Fibroblast of lung (primary cell): ENCODE data around the gene SSH2. TPM values are rescaled to one million over a fixed set of nuclear protein-coding genes. Genes with fewer than 3 reads are reported as not detected.

Source experiments
- DNase-seq, 2 donors: peaks; one replicate each; pipeline versions ENCODE4 v3.0.0 to v3.0.0-alpha.2; 2010; ENCODE audit warnings: low read depth in 2 of 2
- H2AFZ ChIP-seq: 2 replicates; pipeline ENCODE4 v1.5.1; 2012; ENCODE audit warnings: low read length, control low read depth, inconsistent platforms
- H3K27ac ChIP-seq: 2 replicates; pipeline ENCODE4 v1.5.1; 2011; ENCODE audit warnings: low read length, control low read depth; ENCODE audit not compliant: insufficient read depth
- H3K27me3 ChIP-seq: 2 replicates; pipeline ENCODE4 v1.5.1; 2011; ENCODE audit warnings: mild to moderate bottlenecking, low read length; ENCODE audit not compliant: control insufficient read depth, insufficient read depth
- H3K36me3 ChIP-seq: 2 replicates; pipeline ENCODE4 v1.5.1; 2011; ENCODE audit warnings: low read length; ENCODE audit not compliant: control insufficient read depth, insufficient read depth
- H3K4me1 ChIP-seq: 2 replicates; pipeline ENCODE4 v1.5.1; 2011; ENCODE audit warnings: low read length; ENCODE audit not compliant: control insufficient read depth, insufficient read depth; ENCODE audit errors: extremely low read depth
- H3K4me2 ChIP-seq: 2 replicates; pipeline ENCODE4 v1.5.1; 2011; ENCODE audit warnings: low read length, control low read depth; ENCODE audit not compliant: insufficient read depth; ENCODE audit errors: extremely low read depth
- H3K4me3 ChIP-seq, 4 experiments: fragments of 200-600 bp in 1 of 4; sonication (generic) in 1 of 4; replicated peaks in 1 of 4; 2 replicates each; pipeline ENCODE4 v1.5.1; 2011 to 2016; ENCODE audit warnings: low read length in 4 of 4, low read depth in 3 of 4, mild to moderate bottlenecking in 3 of 4, control low read depth in 2 of 4, inconsistent platforms in 1 of 4, mixed read lengths in 1 of 4; ENCODE audit not compliant: insufficient read depth in 1 of 4; ENCODE audit errors: control extremely low read depth in 1 of 4
- H3K79me2 ChIP-seq: 2 replicates; pipeline ENCODE4 v1.5.1; 2012; ENCODE audit warnings: mild to moderate bottlenecking, low read length, inconsistent platforms; ENCODE audit not compliant: control insufficient read depth, insufficient read depth
- H3K9ac ChIP-seq: 2 replicates; pipeline ENCODE4 v1.5.1; 2011; ENCODE audit warnings: mild to moderate bottlenecking, low read length, control low read depth; ENCODE audit not compliant: insufficient read depth
- H3K9me3 ChIP-seq: 2 replicates; pipeline ENCODE4 v1.5.1; 2012; ENCODE audit warnings: low read depth, low read length; ENCODE audit not compliant: control insufficient read depth, insufficient read depth
- H4K20me1 ChIP-seq: 2 replicates; pipeline ENCODE4 v1.5.1; 2011; ENCODE audit warnings: low read length; ENCODE audit not compliant: control insufficient read depth, insufficient read depth; ENCODE audit errors: extremely low read depth
- EZH2 ChIP-seq: IDR thresholded peaks from 2 replicates; pipeline ENCODE4 v1.5.1; 2012; ENCODE audit warnings: low read length, control low read depth, mild to moderate bottlenecking; ENCODE audit errors: missing control alignments
- polyA plus RNA-seq, 2 donors: library from polyadenylated mRNA; depleted of rRNA in 1 of 2; stranded (reverse) in 1 of 2; unstranded in 1 of 2; fragments of >200 nt; gene quantifications; 2 replicates each; pipeline ENCODE4 v1.2.1, GENCODE V29; 2011 to 2012; ENCODE audit warnings: missing spikeins in 1 of 2
- total RNA-seq: library from RNA; depleted of rRNA; stranded (reverse); fragments of >200 nt; gene quantifications from 2 replicates; pipeline ENCODE4 v1.2.1, GENCODE V29; 2014
- TF ChIP-seq, protein P1 (sequence below), 2 donors: IDR thresholded peaks in 1 of 2; conservative IDR thresholded peaks in 1 of 2; 1 replicate in 1 of 2; 2 replicates in 1 of 2; pipeline ENCODE4 v1.5.1; 2011 to 2012; ENCODE audit warnings: low read length in 2 of 2, control low read depth in 1 of 2, inconsistent platforms in 1 of 2, low read depth in 1 of 2, mild to moderate bottlenecking in 1 of 2

SSH2 gene
- total and polyA plus RNA-seq, 2 donors (not counting 1 experiment from before 2014, with no cell fraction given), result 21.0 to 30.2 TPM

DNA sequence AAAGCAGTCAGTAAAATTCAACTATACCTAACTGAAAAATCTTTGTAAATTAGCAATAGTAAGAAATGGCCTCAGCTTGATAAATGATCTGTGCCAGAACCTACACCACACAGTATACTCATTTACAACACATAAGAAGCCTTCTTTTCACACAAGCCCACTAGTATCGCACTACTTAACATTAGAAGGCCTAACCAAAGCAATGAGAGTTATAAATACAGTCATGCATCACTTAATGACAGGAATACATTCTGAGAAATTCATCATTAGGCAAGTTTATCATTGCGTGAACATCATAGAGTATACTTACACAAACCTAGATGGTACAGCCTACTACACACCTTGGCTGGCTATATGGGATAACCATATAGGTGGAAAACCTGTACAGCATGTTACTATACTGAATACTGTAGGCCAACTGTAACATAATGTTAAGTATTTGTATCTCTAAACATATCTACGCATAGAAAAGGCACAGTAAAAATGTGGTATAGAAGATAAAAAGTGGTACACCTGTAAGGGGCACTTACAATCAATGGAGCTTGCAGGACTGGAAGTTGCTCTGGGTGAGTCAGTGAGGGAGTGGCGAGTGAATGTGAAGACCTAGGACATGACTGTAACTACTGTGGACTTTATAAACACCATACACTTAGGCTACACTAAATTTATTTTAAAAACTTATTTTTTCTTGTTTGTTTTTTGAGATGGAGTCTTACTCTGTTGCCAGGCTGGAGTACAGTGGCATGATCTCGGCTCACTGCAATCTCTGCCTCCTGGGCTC, 180.8 kb downstream of the SSH2 start:
- H3K79me2 ChIP-seq, result no peaks in the 10 kb centered on the region
- H2AFZ ChIP-seq, result no peak overlapping the region
- no peaks in the 10 kb centered on the region for H4K20me1 ChIP-seq
- TF ChIP-seq, protein P1, sequence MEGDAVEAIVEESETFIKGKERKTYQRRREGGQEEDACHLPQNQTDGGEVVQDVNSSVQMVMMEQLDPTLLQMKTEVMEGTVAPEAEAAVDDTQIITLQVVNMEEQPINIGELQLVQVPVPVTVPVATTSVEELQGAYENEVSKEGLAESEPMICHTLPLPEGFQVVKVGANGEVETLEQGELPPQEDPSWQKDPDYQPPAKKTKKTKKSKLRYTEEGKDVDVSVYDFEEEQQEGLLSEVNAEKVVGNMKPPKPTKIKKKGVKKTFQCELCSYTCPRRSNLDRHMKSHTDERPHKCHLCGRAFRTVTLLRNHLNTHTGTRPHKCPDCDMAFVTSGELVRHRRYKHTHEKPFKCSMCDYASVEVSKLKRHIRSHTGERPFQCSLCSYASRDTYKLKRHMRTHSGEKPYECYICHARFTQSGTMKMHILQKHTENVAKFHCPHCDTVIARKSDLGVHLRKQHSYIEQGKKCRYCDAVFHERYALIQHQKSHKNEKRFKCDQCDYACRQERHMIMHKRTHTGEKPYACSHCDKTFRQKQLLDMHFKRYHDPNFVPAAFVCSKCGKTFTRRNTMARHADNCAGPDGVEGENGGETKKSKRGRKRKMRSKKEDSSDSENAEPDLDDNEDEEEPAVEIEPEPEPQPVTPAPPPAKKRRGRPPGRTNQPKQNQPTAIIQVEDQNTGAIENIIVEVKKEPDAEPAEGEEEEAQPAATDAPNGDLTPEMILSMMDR (conservative IDR thresholded peaks at IDR 0.05 in 1 of 2, IDR thresholded peaks at IDR 0.05 in 1 of 2; ENCODE audit: low read depth in 1 of 2, low read length in 2 of 2), result no peak
- H3K9ac ChIP-seq, result no peak overlapping the region
- no peak for DNase-seq
- H3K27me3 ChIP-seq, result no peaks in the 10 kb centered on the region
- no peaks in the 10 kb centered on the region for H3K9me3 ChIP-seq
- no peak overlapping the region for H3K27ac ChIP-seq
- no peak overlapping the region for H3K4me3 ChIP-seq
- H3K36me3 ChIP-seq, result no peaks in the 10 kb centered on the region
- H3K4me1 ChIP-seq, result peaks cover 3% of the 10 kb centered on the region
- no peak overlapping the region for H3K4me2 ChIP-seq

DNA sequence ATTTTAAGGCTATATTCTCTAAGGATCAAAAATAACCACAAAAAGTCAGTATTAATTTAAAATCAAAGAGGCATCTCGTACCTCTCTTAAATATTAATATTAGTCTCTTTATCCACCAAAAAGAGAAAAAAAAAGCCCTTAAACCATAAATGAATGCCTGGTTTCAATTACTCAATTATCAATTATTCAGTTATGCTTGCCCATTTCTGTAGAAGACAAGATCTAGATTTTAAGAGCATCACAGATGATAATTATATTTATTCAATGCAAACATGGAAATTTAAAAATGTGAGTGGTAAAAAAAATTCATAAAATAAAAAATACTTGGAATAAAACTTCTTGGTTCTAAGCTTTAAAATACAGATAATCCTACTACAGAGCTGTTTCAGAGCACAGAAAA, 181.6 kb downstream of the SSH2 start:
- H3K79me2 ChIP-seq, result no peaks in the 10 kb centered on the region
- H3K4me1 ChIP-seq, result peaks cover 3% of the 10 kb centered on the region
- TF ChIP-seq, protein P1 (conservative IDR thresholded peaks at IDR 0.05 in 1 of 2, IDR thresholded peaks at IDR 0.05 in 1 of 2; ENCODE audit: low read depth in 1 of 2, low read length in 2 of 2), result no peak
- TF ChIP-seq EZH2, result no peak
- no peaks in the 10 kb centered on the region for H3K36me3 ChIP-seq
- H3K4me2 ChIP-seq, result no peak overlapping the region
- no peaks in the 10 kb centered on the region for H3K27me3 ChIP-seq
- no peak overlapping the region for H3K4me3 ChIP-seq
- H4K20me1 ChIP-seq, result no peaks in the 10 kb centered on the region
- H3K27ac ChIP-seq, result no peak overlapping the region
- no peaks in the 10 kb centered on the region for H3K9me3 ChIP-seq
- DNase-seq, result no peak
- H3K9ac ChIP-seq, result no peak overlapping the region
- no peak overlapping the region for H2AFZ ChIP-seq

DNA sequence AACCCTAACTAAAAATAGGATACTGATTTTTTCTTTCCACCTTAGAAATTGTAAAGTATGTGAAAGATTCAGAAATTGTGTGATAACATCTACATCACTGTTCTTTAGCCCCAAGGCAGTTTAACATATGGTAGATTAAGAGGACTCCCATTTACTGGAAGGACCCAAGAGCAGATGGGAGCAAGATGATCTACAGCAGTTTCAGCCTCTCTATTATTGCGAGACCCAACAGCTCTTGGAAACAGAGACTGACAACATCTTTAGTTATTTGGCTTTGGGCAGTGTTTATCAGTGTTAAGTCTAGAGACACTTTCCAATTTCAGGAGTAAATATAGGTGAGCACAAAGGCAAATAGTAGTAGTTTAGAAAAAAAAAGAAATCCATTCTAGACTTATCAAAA, 182.4 kb downstream of the SSH2 start:
- H2AFZ ChIP-seq, result no peak overlapping the region
- H3K79me2 ChIP-seq, result no peaks in the 10 kb centered on the region
- no peak overlapping the region for H3K27ac ChIP-seq
- TF ChIP-seq, protein P1 (conservative IDR thresholded peaks at IDR 0.05 in 1 of 2, IDR thresholded peaks at IDR 0.05 in 1 of 2; ENCODE audit: low read depth in 1 of 2, low read length in 2 of 2), result no peak
- no peak for TF ChIP-seq EZH2
- H3K4me3 ChIP-seq, result no peak overlapping the region
- no peaks in the 10 kb centered on the region for H3K27me3 ChIP-seq
- H3K4me1 ChIP-seq, result peaks cover 3% of the 10 kb centered on the region
- DNase-seq, result no peak
- H3K36me3 ChIP-seq, result no peaks in the 10 kb centered on the region
- no peaks in the 10 kb centered on the region for H3K9me3 ChIP-seq
- H3K9ac ChIP-seq, result no peak overlapping the region
- no peak overlapping the region for H3K4me2 ChIP-seq
- no peaks in the 10 kb centered on the region for H4K20me1 ChIP-seq
